Fibroblast of skin of scalp (primary cell): ENCODE measurements around the gene CELSR1.

Source experiments
- DNase-seq: peaks from one replicate; pipeline ENCODE4 v3.0.0-alpha.2; 2013

Gene CELSR1

GRCh38 chr22:46551321-46551720, 13.9 kb upstream of the CELSR1 start:
- DNase-seq: no peak

- DNase-seq: no peak
These were observed 12.7 kb upstream of the CELSR1 start for GRCh38 chr22:46549971-46550641.

GRCh38 chr22:46549563-46549840, 12.1 kb upstream of the CELSR1 start:
- DNase-seq: no peak

- peak; percentile 66 for DNase-seq
These were observed 10.4 kb upstream of the CELSR1 start for GRCh38 chr22:46547883-46548244.

- DNase-seq: peak; percentile 79
These were observed 9.9 kb upstream of the CELSR1 start for GRCh38 chr22:46547179-46547882.

GRCh38 chr22:46546466-46547178, 9.2 kb upstream of the CELSR1 start:
- DNase-seq: peak; percentile 38

GRCh38 chr22:46545086-46545792, 7.8 kb upstream of the CELSR1 start:
- peak; percentile 18 for DNase-seq

- DNase-seq: peak; percentile 62
These were observed 4.9 kb upstream of the CELSR1 start for GRCh38 chr22:46542011-46542985.

GRCh38 chr22:46541536-46541935, 4.1 kb upstream of the CELSR1 start:
- DNase-seq: no peak

- no peak for DNase-seq
These were observed 3.5 kb upstream of the CELSR1 start for GRCh38 chr22:46540874-46541273.

- DNase-seq: no peak
These were observed 1.7 kb upstream of the CELSR1 start for GRCh38 chr22:46539169-46539568.

- DNase-seq: no peak
These were observed 1.4 kb upstream of the CELSR1 start for GRCh38 chr22:46538814-46539160.

- DNase-seq: no peak
These were observed 760 bp upstream of the CELSR1 start for GRCh38 chr22:46537946-46538813.

GRCh38 chr22:46536537-46537224, 739 bp downstream of the CELSR1 start:
- DNase-seq: no peak

- no peak for DNase-seq
These were observed 1.4 kb downstream of the CELSR1 start for GRCh38 chr22:46535876-46536536.

GRCh38 chr22:46534901-46535630, 2.4 kb downstream of the CELSR1 start:
- DNase-seq: no peak

- DNase-seq: no peak
These were observed 3.1 kb downstream of the CELSR1 start for GRCh38 chr22:46534177-46534776.

- DNase-seq: no peak
These were observed 4.2 kb downstream of the CELSR1 start for GRCh38 chr22:46533070-46533833.
